ENCODE results near the gene TSC22D1.
"Not testable (repeated sequence)": the region's sequence is repeated elsewhere in the genome, so short reads cannot be mapped to it uniquely, and the experiment has no call there.

TSC22D1 gene

GRCh38 chr13:44514278-44514677 lies 61.9 kb downstream of the TSC22D1 start:
- no peak for TF ChIP-seq CTCF (IDR thresholded peaks at IDR 0.05; ENCODE audit: borderline replicate concordance, control extremely low read depth, extremely low read depth, insufficient read depth, missing control alignments)
- in situ Hi-C loops (cut with MboI; ENCODE audit: low sequenced_read_pairs, unreplicated experiment): no loop called here
- DNase-seq (ENCODE audit: low spot score): no peak

- DNase-seq (ENCODE audit: low spot score); in situ Hi-C loops (cut with MboI; ENCODE audit: low sequenced_read_pairs, unreplicated experiment): not testable (repeated sequence)
Measured at GRCh38 chr13:44509853-44510252, 66.3 kb downstream of the TSC22D1 start.

GRCh38 chr13:44508562-44509077 lies 67.5 kb downstream of the TSC22D1 start:
- TF ChIP-seq CTCF (IDR thresholded peaks at IDR 0.05; ENCODE audit: borderline replicate concordance, control extremely low read depth, extremely low read depth, insufficient read depth, missing control alignments): no peak
- in situ Hi-C loops (cut with MboI; ENCODE audit: low sequenced_read_pairs, unreplicated experiment): no loop called here
- DNase-seq (ENCODE audit: low spot score): no peak

- no peak for TF ChIP-seq CTCF (IDR thresholded peaks at IDR 0.05; ENCODE audit: borderline replicate concordance, control extremely low read depth, extremely low read depth, insufficient read depth, missing control alignments)
- no peak for DNase-seq (ENCODE audit: low spot score)
- in situ Hi-C loops (cut with MboI; ENCODE audit: low sequenced_read_pairs, unreplicated experiment): no loop called here
Measured at GRCh38 chr13:44507639-44508038, 68.5 kb downstream of the TSC22D1 start.

- no peak for DNase-seq (ENCODE audit: low spot score)
- in situ Hi-C loops (cut with MboI; ENCODE audit: low sequenced_read_pairs, unreplicated experiment): no loop called here
Measured at GRCh38 chr13:44506719-44507118, 69.4 kb downstream of the TSC22D1 start.

GRCh38 chr13:44506251-44506650 lies 69.9 kb downstream of the TSC22D1 start:
- in situ Hi-C loops (cut with MboI; ENCODE audit: low sequenced_read_pairs, unreplicated experiment): no loop called here
- TF ChIP-seq CTCF (IDR thresholded peaks at IDR 0.05; ENCODE audit: borderline replicate concordance, control extremely low read depth, extremely low read depth, insufficient read depth, missing control alignments): no peak
- no peak for DNase-seq (ENCODE audit: low spot score)

More at GRCh38 chr13:44506719-44507118, 69.4 kb downstream of the TSC22D1 start:
- TF ChIP-seq CTCF (IDR thresholded peaks at IDR 0.05; ENCODE audit: borderline replicate concordance, control extremely low read depth, extremely low read depth, insufficient read depth, missing control alignments): no peak

GRCh38 chr13:44504116-44504515 lies 72.0 kb downstream of the TSC22D1 start:
- in situ Hi-C loops (cut with MboI; ENCODE audit: low sequenced_read_pairs, unreplicated experiment): no loop called here
- TF ChIP-seq CTCF (IDR thresholded peaks at IDR 0.05; ENCODE audit: borderline replicate concordance, control extremely low read depth, extremely low read depth, insufficient read depth, missing control alignments): no peak

More at GRCh38 chr13:44504116-44504515, 72.0 kb downstream of the TSC22D1 start:
- DNase-seq (ENCODE audit: low spot score): no peak

Measured in GM13976 (cell line).